Type B pancreatic cell (in vitro differentiated cells): ENCODE measurements around the gene SIRPB2. TPM values are rescaled to one million over a fixed set of nuclear protein-coding genes. Genes with fewer than 3 reads are reported as not detected.

ENCODE experiments used
- DNase-seq: peaks from one replicate; pipeline ENCODE4 v3.0.0; 2021; ENCODE audit warnings: mixed read lengths; ENCODE audit not compliant: unreplicated experiment; ENCODE audit errors: extremely low spot score
- H3K27ac Mint-ChIP-seq: 2 replicates; pipeline ENCODE4 v1.8.0; 2021; ENCODE audit warnings: mild to moderate bottlenecking, mixed read lengths
- H3K27me3 Mint-ChIP-seq: 2 replicates; pipeline ENCODE4 v1.8.0; 2021; ENCODE audit warnings: mixed read lengths
- H3K36me3 Mint-ChIP-seq: 2 replicates; pipeline ENCODE4 v1.8.0; 2021; ENCODE audit warnings: mixed read lengths
- H3K4me1 Mint-ChIP-seq: one replicate; pipeline ENCODE4 v1.8.0; 2021; ENCODE audit warnings: mixed read lengths; ENCODE audit not compliant: unreplicated experiment
- H3K4me3 Mint-ChIP-seq: 2 replicates; pipeline ENCODE4 v1.8.0; 2021; ENCODE audit warnings: mild to moderate bottlenecking, mixed read lengths
- H3K9me3 Mint-ChIP-seq: 2 replicates; pipeline ENCODE4 v1.8.0; 2021; ENCODE audit warnings: mixed read lengths
- CTCF ChIP-seq: fragments of 200-600 bp; sonication (generic); conservative IDR thresholded peaks from 2 replicates; pipeline ENCODE4 v1.5.0; 2021; ENCODE audit warnings: antibody characterized with exemption, mild to moderate bottlenecking
- total RNA-seq: library from RNA; stranded (reverse); gene quantifications from 2 replicates; pipeline ENCODE4 v1.2.1, GENCODE V29; 2021; ENCODE audit warnings: low replicate concordance

SIRPB2 gene
- total RNA-seq, 1 donor from 2014 or later: not detected

- TF ChIP-seq CTCF: no peak
- H3K27ac Mint-ChIP-seq: no peak overlapping the region
- no peaks in the 10 kb centered on the region for H3K9me3 Mint-ChIP-seq
- H3K36me3 Mint-ChIP-seq: no peaks in the 10 kb centered on the region
- H3K4me3 Mint-ChIP-seq: no peak overlapping the region
- peaks cover 65% of the 10 kb centered on the region for H3K27me3 Mint-ChIP-seq
- H3K4me1 Mint-ChIP-seq: no peaks in the 10 kb centered on the region
- DNase-seq: no peak
These were observed 501 bp downstream of the SIRPB2 start for GRCh38 chr20:1490643-1491195.

DNA sequence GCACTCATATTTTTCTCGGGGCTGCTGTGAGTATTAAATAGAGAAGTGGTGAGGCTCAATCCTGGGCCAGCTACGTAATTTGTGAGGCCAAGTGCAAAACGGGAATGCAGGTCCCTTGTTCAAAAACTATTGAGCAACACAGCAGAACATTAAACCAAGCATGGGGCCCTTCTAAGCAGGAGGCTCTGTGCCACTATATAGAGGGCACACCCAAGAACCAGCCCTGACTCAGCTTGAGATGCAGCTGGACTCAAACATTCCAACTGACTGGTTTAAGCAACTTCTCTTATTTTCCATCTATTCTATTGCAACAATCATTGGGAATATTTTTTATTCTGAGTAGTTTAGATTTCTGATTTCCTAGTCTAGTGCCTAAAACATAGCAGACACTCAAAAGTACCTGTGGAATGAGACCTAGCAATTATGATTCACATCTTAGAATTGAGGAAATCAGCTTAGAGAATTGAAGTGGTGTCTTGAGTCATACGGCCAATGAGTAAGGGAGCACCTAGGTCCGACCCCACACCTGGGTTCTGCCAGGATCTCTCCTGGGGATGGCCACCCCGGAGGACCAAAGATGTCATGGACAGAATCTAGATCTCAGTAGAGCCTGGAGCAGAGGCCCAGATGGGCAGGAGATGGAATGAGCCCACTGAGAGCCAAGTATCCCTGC, 1.3 kb downstream of the SIRPB2 start:
- no peaks in the 10 kb centered on the region for H3K36me3 Mint-ChIP-seq
- DNase-seq: no peak
- H3K9me3 Mint-ChIP-seq: no peaks in the 10 kb centered on the region
- no peak overlapping the region for H3K27ac Mint-ChIP-seq
- no peak for TF ChIP-seq CTCF
- H3K27me3 Mint-ChIP-seq: peaks cover 63% of the 10 kb centered on the region
- H3K4me3 Mint-ChIP-seq: no peak overlapping the region
- H3K4me1 Mint-ChIP-seq: no peaks in the 10 kb centered on the region

DNA sequence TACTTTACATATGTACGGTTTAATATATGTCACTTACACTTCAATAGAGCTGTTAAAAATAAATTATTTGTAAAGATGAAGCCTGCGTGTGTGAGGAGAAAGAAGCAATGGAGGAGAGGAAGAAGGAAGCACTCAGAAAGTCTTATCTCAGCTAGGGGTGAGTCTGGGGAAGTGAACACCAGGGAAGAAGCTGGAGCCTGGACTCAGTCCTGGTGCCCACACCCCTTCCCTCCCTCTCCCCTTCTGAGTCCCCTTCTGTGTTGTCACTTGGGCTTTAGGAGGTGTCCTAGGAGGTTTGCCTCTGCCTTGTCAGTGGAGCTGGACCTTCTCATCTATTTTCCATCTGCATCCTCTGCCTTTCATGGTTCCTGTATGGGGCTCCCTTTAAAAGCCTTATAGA, 1.9 kb downstream of the SIRPB2 start:
- no peaks in the 10 kb centered on the region for H3K9me3 Mint-ChIP-seq
- no peak overlapping the region for H3K27ac Mint-ChIP-seq
- H3K4me1 Mint-ChIP-seq: no peaks in the 10 kb centered on the region
- no peak for DNase-seq
- peaks cover 63% of the 10 kb centered on the region for H3K27me3 Mint-ChIP-seq
- TF ChIP-seq CTCF: no peak
- no peak overlapping the region for H3K4me3 Mint-ChIP-seq
- H3K36me3 Mint-ChIP-seq: no peaks in the 10 kb centered on the region

DNA sequence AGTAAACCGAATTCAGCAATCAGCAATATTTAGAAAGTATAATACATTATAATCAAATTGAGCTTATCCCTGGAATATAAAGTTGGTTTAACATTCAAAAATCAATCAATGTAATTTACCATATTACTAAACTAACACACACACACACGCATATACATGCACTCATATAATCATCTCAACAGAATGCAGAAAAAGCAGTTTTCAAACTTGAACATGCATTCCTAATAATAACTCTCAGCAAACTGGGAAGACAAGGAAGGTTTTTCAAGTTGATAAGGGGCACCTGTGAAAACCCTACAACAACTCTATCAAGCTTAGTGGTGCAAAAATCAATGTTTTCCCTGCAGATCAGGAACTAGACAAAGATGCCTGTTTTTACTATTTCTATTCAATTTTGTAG, 4.7 kb downstream of the SIRPB2 start:
- DNase-seq: no peak
- no peaks in the 10 kb centered on the region for H3K36me3 Mint-ChIP-seq
- no peak overlapping the region for H3K27ac Mint-ChIP-seq
- H3K4me3 Mint-ChIP-seq: no peak overlapping the region
- TF ChIP-seq CTCF: no peak
- peaks cover 61% of the 10 kb centered on the region for H3K27me3 Mint-ChIP-seq
- H3K9me3 Mint-ChIP-seq: no peaks in the 10 kb centered on the region
- H3K4me1 Mint-ChIP-seq: no peaks in the 10 kb centered on the region

DNA sequence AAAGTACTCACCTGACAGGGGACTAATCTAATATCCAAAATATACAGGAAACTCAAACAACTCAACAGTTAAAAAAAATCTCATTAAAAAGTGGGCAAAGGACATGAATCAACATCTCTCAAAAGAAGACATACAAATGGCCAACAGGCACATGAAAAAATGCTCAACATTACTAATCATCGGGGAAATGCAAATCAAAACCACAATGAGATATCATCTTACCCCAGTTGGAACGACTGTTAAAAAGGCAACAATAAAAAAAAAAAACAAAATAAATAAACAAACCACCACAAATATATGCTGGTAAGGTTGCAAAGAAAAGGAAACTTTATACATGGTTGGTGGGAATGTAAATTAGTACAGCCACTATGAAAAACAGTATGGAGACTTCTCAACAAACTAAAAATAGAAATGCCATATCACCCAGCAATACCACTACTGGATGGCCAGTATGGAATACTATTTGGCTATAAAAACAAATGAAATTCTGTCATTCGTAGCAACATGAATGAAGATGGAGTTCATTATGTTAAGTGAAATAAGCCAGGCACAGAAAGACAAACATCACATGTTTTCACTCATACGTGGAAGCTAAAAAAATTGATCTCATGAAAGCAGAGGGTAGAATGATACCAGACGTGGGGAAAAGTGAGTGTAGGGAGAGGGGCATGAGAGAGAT, 6.6 kb downstream of the SIRPB2 start:
- no peak overlapping the region for H3K27ac Mint-ChIP-seq
- no peaks in the 10 kb centered on the region for H3K9me3 Mint-ChIP-seq
- no peak overlapping the region for H3K4me3 Mint-ChIP-seq
- TF ChIP-seq CTCF: no peak
- no peaks in the 10 kb centered on the region for H3K4me1 Mint-ChIP-seq
- peaks cover 60% of the 10 kb centered on the region for H3K27me3 Mint-ChIP-seq
- no peak for DNase-seq
- no peaks in the 10 kb centered on the region for H3K36me3 Mint-ChIP-seq
